Brain microvascular endothelial cell (primary cell): ENCODE results near the gene CD4.

Experiments used
- DNase-seq: peaks from one replicate; pipeline ENCODE4 v3.0.0-alpha.2; 2020
- H3K27ac ChIP-seq: fragments of 250-450 bp; sonication (Bioruptor Pico); 2 replicates; pipeline ENCODE4 v1.5.1; 2020; ENCODE audit warnings: mild to moderate bottlenecking, moderate library complexity
- H3K27me3 ChIP-seq: fragments of 250-450 bp; sonication (Bioruptor Pico); replicated peaks from 2 replicates; pipeline ENCODE4 v1.5.1; 2020; ENCODE audit warnings: mild to moderate bottlenecking
- H3K36me3 ChIP-seq: fragments of 250-450 bp; sonication (Bioruptor Pico); replicated peaks from 2 replicates; pipeline ENCODE4 v1.5.1; 2020; ENCODE audit warnings: mild to moderate bottlenecking
- H3K4me3 ChIP-seq: 2 replicates; pipeline ENCODE4 v1.5.1; 2011; ENCODE audit warnings: low read depth, mild to moderate bottlenecking, control low read depth, low read length, moderate library complexity
- in situ Hi-C: cut with HindIII; loops from 2 replicates; pipeline ENCODE4 v1.10.0; 2017; ENCODE audit warnings: low sequenced_read_pairs, low pct_ligation_motif_present
- TF ChIP-seq, protein P1 (sequence below): IDR thresholded peaks from 2 replicates; pipeline ENCODE4 v1.5.1; 2011; ENCODE audit warnings: low read depth, mild to moderate bottlenecking, moderate library complexity, low read length, control low read depth, inconsistent platforms; ENCODE audit errors: missing control alignments

The CD4 gene

DNA sequence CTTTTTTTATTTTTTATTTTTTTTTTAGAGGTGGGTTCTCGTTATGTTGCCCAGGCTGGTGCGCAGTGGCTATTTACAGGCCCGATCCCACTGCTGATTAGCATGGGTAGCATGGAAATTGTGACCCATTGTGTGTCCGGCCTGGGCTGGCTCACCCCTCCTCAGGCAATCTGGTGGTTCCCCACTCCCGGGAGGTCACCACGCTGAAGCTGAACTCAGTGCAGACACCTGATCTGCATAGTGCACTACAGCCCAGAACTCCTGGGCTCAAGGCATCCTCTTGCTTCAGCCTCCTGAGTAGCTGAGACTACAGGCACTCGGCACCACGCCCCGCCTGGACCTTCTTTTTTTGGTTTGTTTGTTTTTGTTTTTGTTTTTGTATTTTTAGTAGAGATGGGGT lies 5.5 kb upstream of the CD4 start:
- H3K27ac ChIP-seq, result no peak overlapping the region
- no peaks in the 10 kb centered on the region for H3K27me3 ChIP-seq
- no peak overlapping the region for H3K4me3 ChIP-seq
- H3K36me3 ChIP-seq, result no peaks in the 10 kb centered on the region
- no peak for DNase-seq
- in situ Hi-C loops, result no loop called here
- TF ChIP-seq, protein P1, sequence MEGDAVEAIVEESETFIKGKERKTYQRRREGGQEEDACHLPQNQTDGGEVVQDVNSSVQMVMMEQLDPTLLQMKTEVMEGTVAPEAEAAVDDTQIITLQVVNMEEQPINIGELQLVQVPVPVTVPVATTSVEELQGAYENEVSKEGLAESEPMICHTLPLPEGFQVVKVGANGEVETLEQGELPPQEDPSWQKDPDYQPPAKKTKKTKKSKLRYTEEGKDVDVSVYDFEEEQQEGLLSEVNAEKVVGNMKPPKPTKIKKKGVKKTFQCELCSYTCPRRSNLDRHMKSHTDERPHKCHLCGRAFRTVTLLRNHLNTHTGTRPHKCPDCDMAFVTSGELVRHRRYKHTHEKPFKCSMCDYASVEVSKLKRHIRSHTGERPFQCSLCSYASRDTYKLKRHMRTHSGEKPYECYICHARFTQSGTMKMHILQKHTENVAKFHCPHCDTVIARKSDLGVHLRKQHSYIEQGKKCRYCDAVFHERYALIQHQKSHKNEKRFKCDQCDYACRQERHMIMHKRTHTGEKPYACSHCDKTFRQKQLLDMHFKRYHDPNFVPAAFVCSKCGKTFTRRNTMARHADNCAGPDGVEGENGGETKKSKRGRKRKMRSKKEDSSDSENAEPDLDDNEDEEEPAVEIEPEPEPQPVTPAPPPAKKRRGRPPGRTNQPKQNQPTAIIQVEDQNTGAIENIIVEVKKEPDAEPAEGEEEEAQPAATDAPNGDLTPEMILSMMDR, result no peak

GRCh38 chr12:6784296-6784695 lies 5.0 kb upstream of the CD4 start:
- in situ Hi-C loops, result no loop called here
- no peaks in the 10 kb centered on the region for H3K36me3 ChIP-seq
- TF ChIP-seq, protein P1, result no peak
- H3K4me3 ChIP-seq, result no peak overlapping the region
- DNase-seq, result no peak
- no peak overlapping the region for H3K27ac ChIP-seq
- no peaks in the 10 kb centered on the region for H3K27me3 ChIP-seq

- no peak for DNase-seq
- H3K27me3 ChIP-seq, result no peaks in the 10 kb centered on the region
- H3K4me3 ChIP-seq, result no peak overlapping the region
- TF ChIP-seq, protein P1, result no peak
- H3K27ac ChIP-seq, result no peak overlapping the region
- no peaks in the 10 kb centered on the region for H3K36me3 ChIP-seq
- in situ Hi-C loops, result no loop called here
Measured at GRCh38 chr12:6784761-6785160, 4.6 kb upstream of the CD4 start.

- no peak for DNase-seq
- no peak overlapping the region for H3K27ac ChIP-seq
- in situ Hi-C loops, result no loop called here
- H3K4me3 ChIP-seq, result no peak overlapping the region
- no peaks in the 10 kb centered on the region for H3K27me3 ChIP-seq
- TF ChIP-seq, protein P1, result no peak
- no peaks in the 10 kb centered on the region for H3K36me3 ChIP-seq
Measured at GRCh38 chr12:6786416-6787094, 2.8 kb upstream of the CD4 start.

GRCh38 chr12:6787309-6787708 lies 2.0 kb upstream of the CD4 start:
- DNase-seq, result no peak
- H3K36me3 ChIP-seq, result no peaks in the 10 kb centered on the region
- no peak overlapping the region for H3K4me3 ChIP-seq
- TF ChIP-seq, protein P1, result no peak
- H3K27ac ChIP-seq, result no peak overlapping the region
- no peaks in the 10 kb centered on the region for H3K27me3 ChIP-seq
- in situ Hi-C loops, result no loop called here
